K562 (cell line): ENCODE measurements around the gene HOTAIR. TPM values are rescaled to one million over a fixed set of nuclear protein-coding genes. Genes with fewer than 3 reads are reported as not detected.

Experiments used
- SNRNP70 ChIP-seq: fragments of 200-400 bp; formaldehyde crosslinking; optimal IDR thresholded peaks from 2 replicates; pipeline ENCODE3; 2017; ENCODE audit warnings: low read depth, low read length
- SREBF2 ChIP-seq: sonication (generic); formaldehyde crosslinking; IDR thresholded peaks from 2 replicates; pipeline ENCODE4 v1.4.0; 2020; ENCODE audit warnings: mild to moderate bottlenecking, missing genetic modification reagents
- STAT5A ChIP-seq: IDR thresholded peaks from 2 replicates; pipeline ENCODE4 v1.6.1; 2012; ENCODE audit warnings: low read length, inconsistent platforms, borderline replicate concordance
- polyA plus RNA-seq, 8 experiments: library from polyadenylated mRNA; depleted of rRNA in 4 of 8; stranded (reverse) in 5 of 8; unstranded in 3 of 8; fragments of >200 nt; fragmentation: Nextera tagmentation in 2 of 8; fragmentation: Illumina TruSeq in 1 of 8; extraction: Ambion mirVana in 2 of 8; extraction: Trizol in 1 of 8; gene quantifications; 2 replicates each; pipeline versions ENCODE4 v1.2.1 to v1.2.3, GENCODE V29; 2011 to 2014; ENCODE audit warnings: inconsistent platforms in 1 of 8, missing spikeins in 1 of 8
- total RNA-seq, 7 experiments: library from RNA; depleted of rRNA in 6 of 7; stranded (reverse); fragments of >200 nt in 6 of 7; fragmentation: Illumina TruSeq in 2 of 7; extraction: Trizol in 2 of 7; gene quantifications; 2 replicates each; pipeline versions ENCODE4 v1.2.1 to v1.2.3, GENCODE V29; 2011 to 2021; ENCODE audit warnings: low replicate concordance in 1 of 7
- TF ChIP-seq, protein P1 (sequence below): fragments of 200-600 bp; sonication (generic); IDR thresholded peaks from one replicate; pipeline ENCODE4 v1.6.1; 2012; ENCODE audit warnings: mild to moderate bottlenecking, low read depth, low read length, inconsistent platforms
- TF ChIP-seq, protein P2 (sequence below): IDR thresholded peaks from 2 replicates; pipeline ENCODE4 v1.6.1; 2014; ENCODE audit warnings: antibody characterized with exemption
- TF ChIP-seq, protein P3 (sequence below), 2 experiments: fragments of 450-650 bp; conservative IDR thresholded peaks; 2 replicates each; pipeline ENCODE4 v1.6.1; 2017; ENCODE audit warnings: mild to moderate bottlenecking in 2 of 2, moderate library complexity in 2 of 2

HOTAIR gene
- total and polyA plus RNA-seq, 9 of the 15 experiments (the other 6 are each of a cell fraction or from before 2014, with no cell fraction given) = 0.04 TPM; not detected in 8

DNA sequence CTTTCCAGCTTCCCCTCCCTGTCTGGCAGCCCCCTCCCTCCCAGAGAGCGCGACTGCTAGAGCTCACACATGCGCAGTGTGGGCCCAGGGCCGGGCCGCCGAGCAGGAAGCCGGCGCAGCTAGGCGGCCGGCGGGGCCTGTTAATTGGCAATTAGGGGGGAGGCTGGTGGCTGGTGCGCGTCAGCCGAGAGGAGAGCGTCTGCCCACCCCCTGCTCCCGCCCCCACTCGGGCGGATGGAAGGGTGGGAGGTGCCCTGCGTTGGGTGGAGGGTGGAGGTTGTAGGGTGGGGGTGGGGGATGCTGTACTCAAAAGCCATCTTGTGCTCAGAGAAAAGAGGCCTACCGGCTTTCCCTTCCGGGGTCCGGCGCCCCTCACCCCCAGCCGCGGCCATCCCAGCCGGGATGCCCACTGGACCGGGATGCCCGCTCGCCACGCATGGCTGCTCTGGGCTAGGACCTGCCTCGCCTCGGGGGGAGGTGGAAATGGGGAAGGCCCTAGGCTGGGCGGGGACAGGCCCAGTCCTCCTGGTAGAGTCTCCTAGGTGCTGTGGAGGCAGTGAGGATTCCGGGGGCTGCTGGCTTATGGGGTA is 43.2 kb upstream of the HOTAIR start (continued):
- TF ChIP-seq, protein P1, sequence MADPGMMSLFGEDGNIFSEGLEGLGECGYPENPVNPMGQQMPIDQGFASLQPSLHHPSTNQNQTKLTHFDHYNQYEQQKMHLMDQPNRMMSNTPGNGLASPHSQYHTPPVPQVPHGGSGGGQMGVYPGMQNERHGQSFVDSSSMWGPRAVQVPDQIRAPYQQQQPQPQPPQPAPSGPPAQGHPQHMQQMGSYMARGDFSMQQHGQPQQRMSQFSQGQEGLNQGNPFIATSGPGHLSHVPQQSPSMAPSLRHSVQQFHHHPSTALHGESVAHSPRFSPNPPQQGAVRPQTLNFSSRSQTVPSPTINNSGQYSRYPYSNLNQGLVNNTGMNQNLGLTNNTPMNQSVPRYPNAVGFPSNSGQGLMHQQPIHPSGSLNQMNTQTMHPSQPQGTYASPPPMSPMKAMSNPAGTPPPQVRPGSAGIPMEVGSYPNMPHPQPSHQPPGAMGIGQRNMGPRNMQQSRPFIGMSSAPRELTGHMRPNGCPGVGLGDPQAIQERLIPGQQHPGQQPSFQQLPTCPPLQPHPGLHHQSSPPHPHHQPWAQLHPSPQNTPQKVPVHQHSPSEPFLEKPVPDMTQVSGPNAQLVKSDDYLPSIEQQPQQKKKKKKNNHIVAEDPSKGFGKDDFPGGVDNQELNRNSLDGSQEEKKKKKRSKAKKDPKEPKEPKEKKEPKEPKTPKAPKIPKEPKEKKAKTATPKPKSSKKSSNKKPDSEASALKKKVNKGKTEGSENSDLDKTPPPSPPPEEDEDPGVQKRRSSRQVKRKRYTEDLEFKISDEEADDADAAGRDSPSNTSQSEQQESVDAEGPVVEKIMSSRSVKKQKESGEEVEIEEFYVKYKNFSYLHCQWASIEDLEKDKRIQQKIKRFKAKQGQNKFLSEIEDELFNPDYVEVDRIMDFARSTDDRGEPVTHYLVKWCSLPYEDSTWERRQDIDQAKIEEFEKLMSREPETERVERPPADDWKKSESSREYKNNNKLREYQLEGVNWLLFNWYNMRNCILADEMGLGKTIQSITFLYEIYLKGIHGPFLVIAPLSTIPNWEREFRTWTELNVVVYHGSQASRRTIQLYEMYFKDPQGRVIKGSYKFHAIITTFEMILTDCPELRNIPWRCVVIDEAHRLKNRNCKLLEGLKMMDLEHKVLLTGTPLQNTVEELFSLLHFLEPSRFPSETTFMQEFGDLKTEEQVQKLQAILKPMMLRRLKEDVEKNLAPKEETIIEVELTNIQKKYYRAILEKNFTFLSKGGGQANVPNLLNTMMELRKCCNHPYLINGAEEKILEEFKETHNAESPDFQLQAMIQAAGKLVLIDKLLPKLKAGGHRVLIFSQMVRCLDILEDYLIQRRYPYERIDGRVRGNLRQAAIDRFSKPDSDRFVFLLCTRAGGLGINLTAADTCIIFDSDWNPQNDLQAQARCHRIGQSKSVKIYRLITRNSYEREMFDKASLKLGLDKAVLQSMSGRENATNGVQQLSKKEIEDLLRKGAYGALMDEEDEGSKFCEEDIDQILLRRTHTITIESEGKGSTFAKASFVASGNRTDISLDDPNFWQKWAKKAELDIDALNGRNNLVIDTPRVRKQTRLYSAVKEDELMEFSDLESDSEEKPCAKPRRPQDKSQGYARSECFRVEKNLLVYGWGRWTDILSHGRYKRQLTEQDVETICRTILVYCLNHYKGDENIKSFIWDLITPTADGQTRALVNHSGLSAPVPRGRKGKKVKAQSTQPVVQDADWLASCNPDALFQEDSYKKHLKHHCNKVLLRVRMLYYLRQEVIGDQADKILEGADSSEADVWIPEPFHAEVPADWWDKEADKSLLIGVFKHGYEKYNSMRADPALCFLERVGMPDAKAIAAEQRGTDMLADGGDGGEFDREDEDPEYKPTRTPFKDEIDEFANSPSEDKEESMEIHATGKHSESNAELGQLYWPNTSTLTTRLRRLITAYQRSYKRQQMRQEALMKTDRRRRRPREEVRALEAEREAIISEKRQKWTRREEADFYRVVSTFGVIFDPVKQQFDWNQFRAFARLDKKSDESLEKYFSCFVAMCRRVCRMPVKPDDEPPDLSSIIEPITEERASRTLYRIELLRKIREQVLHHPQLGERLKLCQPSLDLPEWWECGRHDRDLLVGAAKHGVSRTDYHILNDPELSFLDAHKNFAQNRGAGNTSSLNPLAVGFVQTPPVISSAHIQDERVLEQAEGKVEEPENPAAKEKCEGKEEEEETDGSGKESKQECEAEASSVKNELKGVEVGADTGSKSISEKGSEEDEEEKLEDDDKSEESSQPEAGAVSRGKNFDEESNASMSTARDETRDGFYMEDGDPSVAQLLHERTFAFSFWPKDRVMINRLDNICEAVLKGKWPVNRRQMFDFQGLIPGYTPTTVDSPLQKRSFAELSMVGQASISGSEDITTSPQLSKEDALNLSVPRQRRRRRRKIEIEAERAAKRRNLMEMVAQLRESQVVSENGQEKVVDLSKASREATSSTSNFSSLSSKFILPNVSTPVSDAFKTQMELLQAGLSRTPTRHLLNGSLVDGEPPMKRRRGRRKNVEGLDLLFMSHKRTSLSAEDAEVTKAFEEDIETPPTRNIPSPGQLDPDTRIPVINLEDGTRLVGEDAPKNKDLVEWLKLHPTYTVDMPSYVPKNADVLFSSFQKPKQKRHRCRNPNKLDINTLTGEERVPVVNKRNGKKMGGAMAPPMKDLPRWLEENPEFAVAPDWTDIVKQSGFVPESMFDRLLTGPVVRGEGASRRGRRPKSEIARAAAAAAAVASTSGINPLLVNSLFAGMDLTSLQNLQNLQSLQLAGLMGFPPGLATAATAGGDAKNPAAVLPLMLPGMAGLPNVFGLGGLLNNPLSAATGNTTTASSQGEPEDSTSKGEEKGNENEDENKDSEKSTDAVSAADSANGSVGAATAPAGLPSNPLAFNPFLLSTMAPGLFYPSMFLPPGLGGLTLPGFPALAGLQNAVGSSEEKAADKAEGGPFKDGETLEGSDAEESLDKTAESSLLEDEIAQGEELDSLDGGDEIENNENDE = no peak
- TF ChIP-seq, protein P2, sequence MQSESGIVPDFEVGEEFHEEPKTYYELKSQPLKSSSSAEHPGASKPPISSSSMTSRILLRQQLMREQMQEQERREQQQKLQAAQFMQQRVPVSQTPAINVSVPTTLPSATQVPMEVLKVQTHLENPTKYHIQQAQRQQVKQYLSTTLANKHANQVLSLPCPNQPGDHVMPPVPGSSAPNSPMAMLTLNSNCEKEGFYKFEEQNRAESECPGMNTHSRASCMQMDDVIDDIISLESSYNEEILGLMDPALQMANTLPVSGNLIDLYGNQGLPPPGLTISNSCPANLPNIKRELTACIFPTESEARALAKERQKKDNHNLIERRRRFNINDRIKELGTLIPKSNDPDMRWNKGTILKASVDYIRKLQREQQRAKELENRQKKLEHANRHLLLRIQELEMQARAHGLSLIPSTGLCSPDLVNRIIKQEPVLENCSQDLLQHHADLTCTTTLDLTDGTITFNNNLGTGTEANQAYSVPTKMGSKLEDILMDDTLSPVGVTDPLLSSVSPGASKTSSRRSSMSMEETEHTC = no peak
- no peak for TF ChIP-seq SNRNP70
- TF ChIP-seq, protein P3, sequence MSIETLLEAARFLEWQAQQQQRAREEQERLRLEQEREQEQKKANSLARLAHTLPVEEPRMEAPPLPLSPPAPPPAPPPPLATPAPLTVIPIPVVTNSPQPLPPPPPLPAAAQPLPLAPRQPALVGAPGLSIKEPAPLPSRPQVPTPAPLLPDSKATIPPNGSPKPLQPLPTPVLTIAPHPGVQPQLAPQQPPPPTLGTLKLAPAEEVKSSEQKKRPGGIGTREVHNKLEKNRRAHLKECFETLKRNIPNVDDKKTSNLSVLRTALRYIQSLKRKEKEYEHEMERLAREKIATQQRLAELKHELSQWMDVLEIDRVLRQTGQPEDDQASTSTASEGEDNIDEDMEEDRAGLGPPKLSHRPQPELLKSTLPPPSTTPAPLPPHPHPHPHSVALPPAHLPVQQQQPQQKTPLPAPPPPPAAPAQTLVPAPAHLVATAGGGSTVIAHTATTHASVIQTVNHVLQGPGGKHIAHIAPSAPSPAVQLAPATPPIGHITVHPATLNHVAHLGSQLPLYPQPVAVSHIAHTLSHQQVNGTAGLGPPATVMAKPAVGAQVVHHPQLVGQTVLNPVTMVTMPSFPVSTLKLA (conservative IDR thresholded peaks at IDR 0.05) = no peak
- TF ChIP-seq STAT5A = no peak
- TF ChIP-seq SREBF2 (CRISPR knock-in tag) = no peak
